Astrocyte (in vitro differentiated cells and primary cell): ENCODE results near the gene IQCE. TPM values are rescaled to one million over a fixed set of nuclear protein-coding genes. Genes with fewer than 3 reads are reported as not detected.

Source experiments
- DNase-seq: peaks from one replicate; pipeline ENCODE4 v3.0.0-alpha.2; 2010; ENCODE audit warnings: low read depth
- FAIRE-seq: peaks from 2 replicates; lab custom pipeline; 2011; peaks lifted over from hg19 to GRCh38; lab: Jason Lieb, UNC
- H2AFZ ChIP-seq: 2 replicates; pipeline ENCODE4 v1.6.0; 2012; ENCODE audit warnings: low read depth, low read length, inconsistent platforms
- H3K27ac ChIP-seq: 2 replicates; pipeline ENCODE4 v1.5.1; 2011; ENCODE audit warnings: low read depth, low read length, inconsistent platforms
- H3K27me3 ChIP-seq: 2 replicates; pipeline ENCODE4 v1.6.0; 2011; ENCODE audit warnings: low read length, inconsistent platforms; ENCODE audit not compliant: insufficient read depth
- H3K36me3 ChIP-seq: 2 replicates; pipeline ENCODE4 v1.5.1; 2011; ENCODE audit warnings: low read length, inconsistent platforms; ENCODE audit not compliant: insufficient read depth
- H3K4me1 ChIP-seq: 2 replicates; pipeline ENCODE4 v1.5.1; 2011; ENCODE audit warnings: low read length, inconsistent platforms; ENCODE audit not compliant: insufficient read depth
- H3K4me2 ChIP-seq: 2 replicates; pipeline ENCODE4 v1.6.0; 2012; ENCODE audit warnings: low read length, inconsistent platforms
- H3K4me3 ChIP-seq: 2 replicates; pipeline ENCODE4 v1.5.1; 2011; ENCODE audit warnings: low read depth, mild to moderate bottlenecking, low read length, inconsistent platforms; ENCODE audit not compliant: insufficient read depth
- H3K79me2 ChIP-seq: 2 replicates; pipeline ENCODE4 v1.6.0; 2012; ENCODE audit warnings: mild to moderate bottlenecking, low read length, inconsistent platforms; ENCODE audit not compliant: insufficient read depth
- H3K9ac ChIP-seq: 2 replicates; pipeline ENCODE4 v1.6.0; 2012; ENCODE audit warnings: mild to moderate bottlenecking, low read length, inconsistent platforms
- H3K9me3 ChIP-seq: 2 replicates; pipeline ENCODE4 v1.5.1; 2012; ENCODE audit warnings: low read depth, mild to moderate bottlenecking, low read length, inconsistent platforms; ENCODE audit not compliant: insufficient read depth
- H4K20me1 ChIP-seq: 2 replicates; pipeline ENCODE4 v1.6.0; 2012; ENCODE audit warnings: low read length, inconsistent platforms; ENCODE audit not compliant: insufficient read depth
- H3K27ac Mint-ChIP-seq: one replicate; pipeline ENCODE4 v1.8.0; 2021; ENCODE audit warnings: mild to moderate bottlenecking, mixed read lengths; ENCODE audit not compliant: unreplicated experiment
- H3K27me3 Mint-ChIP-seq: one replicate; pipeline ENCODE4 v1.8.0; 2021; ENCODE audit warnings: low read depth, mixed read lengths; ENCODE audit not compliant: unreplicated experiment
- H3K36me3 Mint-ChIP-seq: one replicate; pipeline ENCODE4 v1.8.0; 2021; ENCODE audit warnings: low read depth, mixed read lengths; ENCODE audit not compliant: unreplicated experiment
- H3K4me1 Mint-ChIP-seq: one replicate; pipeline ENCODE4 v1.8.0; 2021; ENCODE audit warnings: low read depth, mixed read lengths; ENCODE audit not compliant: unreplicated experiment
- H3K4me3 Mint-ChIP-seq: one replicate; pipeline ENCODE4 v1.8.0; 2021; ENCODE audit warnings: mild to moderate bottlenecking, moderate library complexity, mixed read lengths; ENCODE audit not compliant: unreplicated experiment
- H3K9me3 Mint-ChIP-seq: one replicate; pipeline ENCODE4 v1.8.0; 2021; ENCODE audit warnings: mild to moderate bottlenecking, mixed read lengths; ENCODE audit not compliant: unreplicated experiment
- CTCF ChIP-seq: IDR thresholded peaks from 2 replicates; pipeline ENCODE4 v1.5.1; 2011; ENCODE audit warnings: low read depth, mild to moderate bottlenecking, inconsistent platforms, low read length, moderate library complexity; ENCODE audit not compliant: insufficient read depth
- EZH2 ChIP-seq: IDR thresholded peaks from 2 replicates; pipeline ENCODE4 v1.6.1; 2012; ENCODE audit warnings: mild to moderate bottlenecking, low read length, inconsistent platforms; ENCODE audit not compliant: insufficient read depth
- total RNA-seq: library from RNA; stranded (reverse); gene quantifications from 2 replicates; pipeline ENCODE4 v1.2.1, GENCODE V29; 2021

The IQCE gene
- total RNA-seq, 1 donor from 2014 or later, result 13.1 TPM

GRCh38 chr7:2515424-2516193, 43.2 kb upstream of the IQCE start:
- no peak for TF ChIP-seq EZH2
- TF ChIP-seq CTCF, result no peak
- peaks cover 4% of the 10 kb centered on the region for H3K9me3 ChIP-seq
- Mint-ChIP-seq H3K9me3 (no peaks in the 10 kb centered on the region), H3K4me1 (peaks cover 14% of the 10 kb centered on the region), H3K27me3 (peaks cover 4% of the 10 kb centered on the region), H3K27ac (no peak overlapping the region), H3K4me3 (no peak overlapping the region), H3K36me3 (no peaks in the 10 kb centered on the region)
- FAIRE-seq (no peak), DNase-seq (no peak)
- peaks cover 6% of the 10 kb centered on the region for H4K20me1 ChIP-seq
- H3K9ac ChIP-seq, result no peak overlapping the region
- no peak overlapping the region for H3K4me2 ChIP-seq
- H3K27ac ChIP-seq, result no peak overlapping the region
- no peaks in the 10 kb centered on the region for H3K27me3 ChIP-seq
- no peak overlapping the region for H3K4me3 ChIP-seq
- H3K79me2 ChIP-seq, result peaks cover 6% of the 10 kb centered on the region
- H3K4me1 ChIP-seq, result peaks cover 41% of the 10 kb centered on the region
- H2AFZ ChIP-seq, result no peak overlapping the region
- H3K36me3 ChIP-seq, result no peaks in the 10 kb centered on the region

GRCh38 chr7:2516194-2516555, 42.6 kb upstream of the IQCE start:
- Mint-ChIP-seq H3K4me3 (no peak overlapping the region), H3K27ac (peak overlapping the region; percentile 98)
- peak overlapping the region; percentile 71 for H3K9ac ChIP-seq

More at GRCh38 chr7:2516194-2516555, 42.6 kb upstream of the IQCE start:
- DNase-seq, result no peak
- H2AFZ ChIP-seq, result no peak overlapping the region
- no peaks in the 10 kb centered on the region for H3K36me3 ChIP-seq
- H3K27me3 ChIP-seq, result no peaks in the 10 kb centered on the region
- no peak for FAIRE-seq
- H3K4me1 ChIP-seq, result peaks cover 41% of the 10 kb centered on the region
- H4K20me1 ChIP-seq, result peaks cover 10% of the 10 kb centered on the region
- peak overlapping the region; percentile 82 for H3K27ac ChIP-seq
- peaks cover 4% of the 10 kb centered on the region for H3K27me3 Mint-ChIP-seq
- H3K36me3 Mint-ChIP-seq, result no peaks in the 10 kb centered on the region
- no peaks in the 10 kb centered on the region for H3K9me3 Mint-ChIP-seq
- no peak overlapping the region for H3K4me3 ChIP-seq
- peaks cover 14% of the 10 kb centered on the region for H3K4me1 Mint-ChIP-seq
- peaks cover 11% of the 10 kb centered on the region for H3K79me2 ChIP-seq
- no peak for TF ChIP-seq CTCF
- no peak for TF ChIP-seq EZH2
- peaks cover 4% of the 10 kb centered on the region for H3K9me3 ChIP-seq
- H3K4me2 ChIP-seq, result peak overlapping the region; percentile 14
